HepG2 (cell line): Measurements from ENCODE around the gene ZNF628. TPM values are rescaled to one million over a fixed set of nuclear protein-coding genes. Genes with fewer than 3 reads are reported as not detected.

Experiments used
- ATAC-seq: fragments of 200-7000 bp; cut with Tn5 transposase; 3 replicates; pipeline ENCODE4 v1.9.1; 2020; ENCODE audit warnings: mild to moderate bottlenecking, moderate library complexity
- BruUV-seq: library from RNA; stranded (reverse); fragments of 400-500 nt; replicated peaks from 2 replicates; lab custom pipeline; 2021; lab: Mats Ljungman, UMichigan
- CTCF ChIA-PET: fragments of 300-600 bp; formaldehyde crosslinking; extraction: SDS; loops from one replicate; lab custom pipeline; 2021; ENCODE audit warnings: low total read pairs, inconsistent platforms, low intra/inter-chr PET ratio; lab: Yijun Ruan, JAX
- POLR2A ChIA-PET: fragments of 350-600 bp; sonication (Branson Sonifier 250); formaldehyde crosslinking; loops from one replicate; lab custom pipeline; 2020; ENCODE audit warnings: antibody characterized with exemption, inconsistent platforms; lab: Yijun Ruan, JAX
- DNase-seq: peaks from one replicate; pipeline ENCODE4 v3.0.0-alpha.2; 2015; ENCODE audit warnings: low spot score
- FAIRE-seq: peaks from 3 replicates; lab custom pipeline; 2011; peaks lifted over from hg19 to GRCh38; lab: Jason Lieb, UNC
- H2AFZ ChIP-seq: one replicate; pipeline ENCODE4 v1.6.1; 2011; ENCODE audit warnings: low read length, inconsistent platforms
- H3K27ac ChIP-seq: fragments of 300-600 bp; 3 replicates; pipeline ENCODE4 v1.8.0; 2011; ENCODE audit warnings: mixed run types, mild to moderate bottlenecking, mixed read lengths, low read length, inconsistent platforms; ENCODE audit not compliant: insufficient read depth; ENCODE audit errors: extremely low read length
- H3K27me3 ChIP-seq, 2 experiments: fragments of 200-600 bp in 1 of 2; 2 replicates in 1 of 2; 3 replicates in 1 of 2; pipeline versions ENCODE4 v1.6.0 to v1.8.0; 2011; ENCODE audit warnings: low read length in 2 of 2, mild to moderate bottlenecking in 2 of 2, moderate library complexity in 2 of 2, inconsistent platforms in 1 of 2; ENCODE audit not compliant: insufficient read depth in 2 of 2, control insufficient read depth in 1 of 2
- H3K36me3 ChIP-seq, 2 experiments: fragments of 200-600 bp in 1 of 2; replicated peaks in 1 of 2; 2 replicates in 1 of 2; 3 replicates in 1 of 2; pipeline versions ENCODE4 v1.5.1 to v1.8.0; 2011; ENCODE audit warnings: low read length in 2 of 2, inconsistent platforms in 1 of 2; ENCODE audit not compliant: insufficient read depth in 2 of 2, control insufficient read depth in 1 of 2
- H3K4me1 ChIP-seq: 2 replicates; pipeline ENCODE4 v1.5.1; 2012; ENCODE audit warnings: low read length, inconsistent platforms; ENCODE audit not compliant: insufficient read depth
- H3K4me2 ChIP-seq: 2 replicates; pipeline ENCODE4 v1.6.0; 2011; ENCODE audit warnings: low read depth, low read length, inconsistent platforms
- H3K4me3 ChIP-seq, 3 experiments: fragments of 200-600 bp in 1 of 3; sonication (generic), shearing (Covaris generic) in 1 of 3; replicated peaks in 1 of 3; 2 replicates each; pipeline ENCODE4 v1.5.1; 2011 to 2016; ENCODE audit warnings: low read length in 3 of 3, inconsistent platforms in 2 of 3, low read depth in 2 of 3, mild to moderate bottlenecking in 2 of 3, control low read depth in 1 of 3, mixed read lengths in 1 of 3; ENCODE audit not compliant: insufficient read depth in 1 of 3
- H3K79me2 ChIP-seq: one replicate; pipeline ENCODE4 v1.6.1; 2011; ENCODE audit warnings: low read length, inconsistent platforms; ENCODE audit not compliant: insufficient read depth
- H3K9ac ChIP-seq: 2 replicates; pipeline ENCODE4 v1.6.0; 2011; ENCODE audit warnings: mild to moderate bottlenecking, low read depth, low read length, inconsistent platforms; ENCODE audit not compliant: insufficient read depth
- H3K9me3 ChIP-seq: 2 replicates; pipeline ENCODE4 v1.5.1; 2012; ENCODE audit warnings: mild to moderate bottlenecking, low read length
- H4K20me1 ChIP-seq: 2 replicates; pipeline ENCODE4 v1.6.0; 2011; ENCODE audit warnings: inconsistent platforms, mild to moderate bottlenecking, low read length, moderate library complexity; ENCODE audit not compliant: insufficient read depth
- ZFY ChIP-seq: sonication (generic); formaldehyde crosslinking; IDR thresholded peaks from 2 replicates; pipeline ENCODE4 v1.4.0; 2020; ENCODE audit warnings: missing genetic modification reagents
- ZNF280B ChIP-seq: sonication (generic); formaldehyde crosslinking; IDR thresholded peaks from 2 replicates; pipeline ENCODE4 v1.5.0; 2020; ENCODE audit warnings: missing genetic modification reagents, mild to moderate bottlenecking, borderline replicate concordance
- WGBS: methylation state at CpG from one replicate; pipeline ENCODE4 v1.1.6; 2017; ENCODE audit warnings: low lambda C conversion rate; 5-methylcytosine and 5-hydroxymethylcytosine counted together
- in situ Hi-C: cut with HindIII; loops from 2 replicates; pipeline ENCODE4 v1.10.0; 2017; ENCODE audit warnings: low pct_unique_long_range_greater_than_20kb; ENCODE audit not compliant: extremely low pct_ligation_motif_present
- intact Hi-C: fragments of 100-400 bp; cut with micrococcal nuclease; formaldehyde crosslinking; loops from one replicate; pipeline ENCODE4 v1.10.0; 2022; ENCODE audit not compliant: unreplicated experiment
- polyA plus RNA-seq, 8 experiments: library from polyadenylated mRNA; depleted of rRNA in 3 of 8; stranded (reverse) in 7 of 8; unstranded in 1 of 8; fragments of >200 nt; fragmentation: Illumina TruSeq in 4 of 8; extraction: Trizol in 4 of 8; gene quantifications; 2 replicates each; pipeline versions ENCODE4 v1.2.1 to v1.2.3, GENCODE V29; 2011 to 2016; ENCODE audit warnings: low read depth in 4 of 8, missing spikeins in 1 of 8, mixed read lengths in 1 of 8; ENCODE audit not compliant: insufficient read depth in 1 of 8
- total RNA-seq, 5 experiments: library from RNA; depleted of rRNA; stranded (reverse); fragments of >200 nt; fragmentation: Illumina TruSeq; extraction: Trizol; gene quantifications; 2 replicates each; pipeline ENCODE4 v1.2.3, GENCODE V29; 2016; ENCODE audit warnings: low read depth in 1 of 5

Gene ZNF628
- total and polyA plus RNA-seq, 2 of the 13 experiments (the other 11 are each of a cell fraction or from before 2014, with no cell fraction given): 0.54 to 1.2 TPM

- TF ChIP-seq ZFY: no peak
- no peak for TF ChIP-seq ZNF280B
- no peak overlapping the region for H3K9ac ChIP-seq
- H3K9me3 ChIP-seq: no peaks in the 10 kb centered on the region
- H3K4me2 ChIP-seq: no peak overlapping the region
- peaks cover 33% of the 10 kb centered on the region for H3K4me1 ChIP-seq
- WGBS: 43% methylated on average over 18 of the region's 29 CpGs
- no peak overlapping the region for H2AFZ ChIP-seq
- BruUV-seq: no TSS peak
- ATAC-seq: no peak
- H3K36me3 ChIP-seq: no peaks in the 10 kb centered on the region
- in situ Hi-C loops: no loop called here
- H3K4me3 ChIP-seq: no peak overlapping the region
- no peak overlapping the region for H3K27ac ChIP-seq
- CTCF ChIA-PET: no interaction called here
- intact Hi-C loops: no loop called here
- H3K79me2 ChIP-seq: no peaks in the 10 kb centered on the region
- FAIRE-seq: no peak
- DNase-seq: no peak
- H3K27me3 ChIP-seq: peaks cover 0 to 2% of the 10 kb centered on the region in 2 experiments; a peak in 1 of 5 replicates
- H4K20me1 ChIP-seq: no peaks in the 10 kb centered on the region
- POLR2A ChIA-PET: interaction anchor here (1.1 to 1.2 kb wide), 3 partner anchors 20 to 99 kb away, joined by 3 to 4 read pairs (median 4); partner anchors contain the start of genes FIZ1, SBK3 and ZNF784
These were observed 49.1 kb downstream of the ZNF628 start for GRCh38 chr19:55525289-55526101.
